22Rv1 (cell line): ENCODE data around the gene GPR37.

Experiments used
- CTCF ChIP-seq: fragments of 450-650 bp; IDR thresholded peaks from 2 replicates; pipeline ENCODE4 v1.5.1; 2017; ENCODE audit warnings: mild to moderate bottlenecking
- ZFX ChIP-seq: fragments of 450-650 bp; IDR thresholded peaks from 2 replicates; pipeline ENCODE4 v1.6.1; 2017; ENCODE audit warnings: antibody characterized with exemption, borderline replicate concordance

GRCh38 chr7:124780608-124781007 is 15.0 kb upstream of the GPR37 start:
- no peak for TF ChIP-seq CTCF
- no peak for TF ChIP-seq ZFX
